HG02840 (cell line): ENCODE results near the gene LAGE3.

Experiments
- ATAC-seq: cut with Tn5 transposase; IDR thresholded peaks from one replicate; pipeline ENCODE4 v1.9.1; 2021; ENCODE audit warnings: mild to moderate bottlenecking, moderate library complexity, moderate number of reproducible peaks; ENCODE audit not compliant: unreplicated experiment, low FRiP score

Gene LAGE3

GRCh38 chrX:154481195-154481594 is 2.1 kb upstream of the LAGE3 start:
- no peak for ATAC-seq

GRCh38 chrX:154477891-154478477 is 1.1 kb downstream of the LAGE3 start:
- ATAC-seq = no peak

GRCh38 chrX:154476821-154477220 is 2.3 kb downstream of the LAGE3 start:
- no peak for ATAC-seq

GRCh38 chrX:154473683-154474082 is 5.4 kb downstream of the LAGE3 start:
- ATAC-seq = no peak

GRCh38 chrX:154472685-154473632 is 6.1 kb downstream of the LAGE3 start:
- no peak for ATAC-seq

- ATAC-seq = no peak
These were observed 7.0 kb downstream of the LAGE3 start for GRCh38 chrX:154471839-154472684.

GRCh38 chrX:154470914-154471568 is 8.0 kb downstream of the LAGE3 start:
- no peak for ATAC-seq

GRCh38 chrX:154470434-154470833 is 8.6 kb downstream of the LAGE3 start:
- no peak for ATAC-seq

GRCh38 chrX:154469880-154470279 is 9.2 kb downstream of the LAGE3 start:
- no peak for ATAC-seq

- no peak for ATAC-seq
These were observed 10.0 kb downstream of the LAGE3 start for GRCh38 chrX:154469114-154469513.

- ATAC-seq = no peak
These were observed 10.9 kb downstream of the LAGE3 start for GRCh38 chrX:154468217-154468616.

- ATAC-seq = no peak
These were observed 11.5 kb downstream of the LAGE3 start for GRCh38 chrX:154467556-154467955.

GRCh38 chrX:154466907-154467306 is 12.2 kb downstream of the LAGE3 start:
- no peak for ATAC-seq

- no peak for ATAC-seq
These were observed 13.0 kb downstream of the LAGE3 start for GRCh38 chrX:154466036-154466435.

GRCh38 chrX:154465601-154466000 is 13.5 kb downstream of the LAGE3 start:
- ATAC-seq = no peak

GRCh38 chrX:154464806-154465365 is 14.2 kb downstream of the LAGE3 start:
- ATAC-seq = no peak

- ATAC-seq = no peak
These were observed 15.4 kb downstream of the LAGE3 start for GRCh38 chrX:154463611-154464220.

GRCh38 chrX:154462396-154462795 is 16.7 kb downstream of the LAGE3 start:
- no peak for ATAC-seq

GRCh38 chrX:154460326-154460725 is 18.8 kb downstream of the LAGE3 start:
- ATAC-seq = no peak

- no peak for ATAC-seq
These were observed 19.2 kb downstream of the LAGE3 start for GRCh38 chrX:154459832-154460231.
